RPMI8226 (cell line): ENCODE results near the gene SLC43A2.
"Not testable (repeated sequence)": the region's sequence is repeated elsewhere in the genome, so short reads cannot be mapped to it uniquely, and the experiment has no call there.

Experiments
- DNase-seq: peaks from one replicate; pipeline ENCODE4 v3.0.0-alpha.2; 2015

SLC43A2 gene

DNA sequence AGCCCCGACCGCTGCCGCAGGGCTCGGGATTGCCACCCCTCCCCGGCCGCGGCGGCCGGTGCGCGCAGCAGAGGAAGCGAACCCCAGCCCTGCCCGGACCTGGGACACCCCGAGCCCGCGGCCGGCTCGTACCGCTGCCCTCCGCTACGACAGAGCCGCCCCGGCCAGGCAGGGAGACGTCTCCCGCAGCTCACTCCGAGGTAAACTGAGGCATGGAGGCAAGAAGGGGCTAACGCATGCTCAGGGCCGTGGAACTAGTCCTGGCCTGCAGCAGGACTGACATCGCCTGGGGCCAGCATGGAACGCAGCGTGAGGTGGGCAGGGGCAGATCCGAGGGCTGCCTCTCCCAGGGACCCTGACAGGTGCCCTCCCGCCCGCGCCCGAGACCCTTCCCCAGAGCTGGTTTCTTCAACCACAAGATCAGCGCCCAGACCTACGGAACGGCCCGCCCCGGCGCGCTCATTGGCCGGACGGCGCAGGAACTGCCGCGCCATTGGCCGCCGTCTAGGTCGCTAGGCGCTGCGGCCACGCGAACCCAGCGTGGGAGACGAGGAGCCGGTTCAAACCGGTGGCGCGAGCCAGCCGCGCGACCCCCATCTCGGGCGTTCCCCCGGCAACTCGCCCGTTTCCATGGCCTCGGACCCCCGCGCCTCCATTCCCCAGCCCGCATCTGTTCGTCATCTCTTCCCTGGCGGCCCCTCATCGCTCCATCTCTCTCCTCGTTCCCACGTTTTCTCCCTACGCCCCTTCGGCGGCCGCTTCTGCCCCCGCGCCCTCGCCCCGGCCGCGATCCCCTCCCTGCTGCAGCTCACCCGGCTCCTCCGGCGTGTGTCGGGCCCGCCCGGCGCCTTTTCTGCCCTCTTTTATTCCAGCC is at the start of gene SLC43A2:
SLC43A2 (minus strand) TSS at position 853 of the 874 bp plus-strand sequence. CDS start 960 bp downstream, outside the sequence.
- peak; percentile 86 for DNase-seq

- DNase-seq = no peak
Observed at GRCh38 chr17:1676401-1676800, 47.8 kb upstream of the SLC43A2 start.

GRCh38 chr17:1673041-1673785 is 44.6 kb upstream of the SLC43A2 start:
- DNase-seq = no peak

- not testable (repeated sequence) for DNase-seq
Observed at GRCh38 chr17:1663934-1664333, 35.3 kb upstream of the SLC43A2 start.

- no peak for DNase-seq
Observed at GRCh38 chr17:1661045-1661444, 32.4 kb upstream of the SLC43A2 start.

- no peak for DNase-seq
Observed at GRCh38 chr17:1658100-1658499, 29.5 kb upstream of the SLC43A2 start.

GRCh38 chr17:1653735-1654134 is 25.1 kb upstream of the SLC43A2 start:
- DNase-seq = no peak

GRCh38 chr17:1652794-1653193 is 24.2 kb upstream of the SLC43A2 start:
- DNase-seq = not testable (repeated sequence)

DNA sequence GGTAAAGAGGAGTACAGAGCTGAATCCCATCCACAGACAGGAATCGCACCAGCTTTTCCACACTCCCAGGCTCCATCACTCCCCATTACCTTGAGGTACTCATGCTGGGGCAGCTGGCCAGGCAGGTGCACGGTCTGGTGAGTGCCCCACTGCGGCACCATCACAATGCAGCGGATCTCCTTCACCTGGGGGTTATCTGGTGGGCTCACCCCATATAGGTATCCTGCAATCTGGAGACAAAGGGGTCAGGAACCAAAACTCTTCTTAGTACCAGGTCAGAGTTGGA is 22.9 kb upstream of the SLC43A2 start:
- no peak for DNase-seq

- DNase-seq = no peak
Observed at GRCh38 chr17:1650731-1651558, 22.3 kb upstream of the SLC43A2 start.

DNA sequence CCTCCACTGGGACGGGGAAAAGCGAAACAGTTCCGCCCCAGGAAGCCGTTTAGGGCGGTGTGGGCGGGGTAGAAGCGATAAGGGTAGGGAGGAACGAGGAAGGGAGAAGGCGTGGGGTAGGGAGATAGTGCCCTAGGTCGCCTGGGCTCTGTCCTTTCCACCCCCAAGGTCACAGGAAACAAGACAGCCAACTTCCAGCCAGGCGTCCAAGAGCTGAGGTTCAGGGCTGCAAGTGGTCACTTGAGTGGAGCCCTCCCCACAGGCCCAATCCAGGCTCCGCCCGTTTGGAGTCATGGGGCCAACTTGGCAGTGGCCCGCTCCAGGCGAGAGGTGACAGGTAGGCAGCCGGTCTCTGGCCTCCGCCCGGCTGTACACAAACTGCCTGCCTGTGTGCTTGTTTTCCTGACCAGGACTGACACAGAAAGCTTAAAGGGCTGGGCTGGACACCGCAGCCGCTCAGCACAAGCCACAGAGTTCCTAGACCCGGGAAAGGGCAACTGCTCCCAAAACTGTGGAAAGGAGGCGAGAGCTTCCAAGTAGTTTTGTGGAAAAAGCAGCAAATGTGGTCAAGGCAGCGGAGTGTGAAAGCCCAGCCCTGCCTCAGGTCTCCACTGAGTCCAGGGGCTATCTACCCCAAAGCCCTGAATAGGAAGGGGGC is 21.3 kb upstream of the SLC43A2 start, which contains the start of gene RILP:
RILP (minus strand) TSS at position 23 of the 658 bp plus-strand sequence. CDS start 62 bp downstream, outside the sequence.
- DNase-seq = peak; percentile 38

DNA sequence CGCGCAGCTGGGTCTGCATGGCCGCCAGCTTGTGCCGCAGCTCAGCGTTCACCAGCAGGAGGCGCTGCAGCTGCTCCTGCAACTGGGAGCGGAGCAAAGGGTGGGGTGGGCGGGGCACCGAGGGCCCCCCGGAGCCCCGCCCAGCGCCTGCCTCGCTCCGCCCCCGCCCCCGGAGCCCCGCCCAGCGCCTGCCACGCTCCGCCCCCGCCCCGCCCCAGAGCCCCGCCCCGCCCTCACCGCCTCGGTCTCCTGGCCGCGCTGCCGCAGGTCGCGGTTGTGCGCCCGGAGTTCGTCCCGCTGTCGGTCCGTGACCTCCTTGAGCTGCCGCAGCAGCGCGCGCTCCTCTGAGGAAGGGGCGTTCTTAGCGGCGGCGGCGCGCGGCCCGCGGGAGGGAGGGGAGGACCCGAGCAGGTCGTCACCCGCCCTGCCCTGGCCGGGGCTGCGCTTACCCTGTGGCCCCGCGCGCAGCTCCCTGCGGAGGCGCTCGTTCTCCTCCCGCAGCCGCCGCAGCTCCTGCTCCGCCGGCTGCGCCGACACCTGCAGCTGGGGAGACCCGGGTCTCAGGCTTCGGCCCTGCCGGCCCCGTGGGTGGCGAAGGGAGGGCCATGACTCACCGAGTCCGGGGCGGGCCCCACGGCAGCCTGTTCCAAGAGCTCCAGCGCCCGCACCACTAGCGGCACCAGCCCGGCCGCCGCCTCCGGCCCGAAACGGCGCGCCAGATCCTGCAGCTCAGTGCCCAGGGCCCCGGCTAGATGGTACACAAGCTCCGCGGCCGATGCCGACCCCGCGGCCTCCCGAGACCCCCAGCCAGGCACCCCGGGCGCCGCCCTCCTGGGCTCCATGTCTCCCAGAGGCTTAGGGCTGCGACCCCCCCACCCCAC is 20.6 kb upstream of the SLC43A2 start:
- DNase-seq = peak; percentile 94

DNA sequence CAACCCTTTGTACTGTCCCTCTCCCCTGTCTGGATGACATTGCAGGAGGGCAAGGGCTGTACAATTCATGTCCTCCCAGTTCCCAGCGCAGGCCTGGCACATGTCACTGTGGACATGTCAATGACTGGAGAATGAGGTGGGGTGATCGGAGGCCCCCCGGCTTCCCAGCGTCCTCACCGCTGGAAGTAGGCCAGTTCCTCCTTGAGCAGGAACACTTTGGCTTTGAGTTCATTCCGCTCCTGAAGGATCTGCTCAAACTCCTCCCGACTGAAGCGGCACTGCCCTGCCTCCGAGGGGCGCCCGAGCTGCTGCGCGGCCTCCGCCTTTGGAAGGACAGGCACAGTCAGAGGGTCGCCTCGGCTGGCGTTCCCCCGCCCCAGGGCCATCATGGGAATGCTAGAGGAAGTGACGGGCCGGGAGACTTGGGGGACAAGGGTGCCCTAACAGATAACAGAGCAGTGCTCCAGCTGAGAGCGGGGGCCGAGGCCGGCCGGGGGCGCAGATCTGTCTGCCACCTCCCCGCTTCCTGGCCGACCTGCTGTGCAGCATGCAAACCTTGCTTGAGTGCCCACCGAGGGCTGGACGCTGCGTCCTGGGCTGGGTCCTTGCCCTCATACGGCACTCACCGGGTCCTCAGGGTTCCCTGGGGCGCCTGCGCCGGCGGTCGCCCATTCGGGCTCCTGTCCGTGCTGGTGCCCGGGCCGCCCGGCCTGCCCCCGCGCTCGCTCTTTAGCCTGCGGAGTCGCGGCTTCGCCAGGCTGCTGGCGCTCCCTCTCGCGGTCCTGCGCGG is 19.7 kb upstream of the SLC43A2 start:
- no peak for DNase-seq

GRCh38 chr17:1647802-1648171 is 19.2 kb upstream of the SLC43A2 start:
- no peak for DNase-seq

DNA sequence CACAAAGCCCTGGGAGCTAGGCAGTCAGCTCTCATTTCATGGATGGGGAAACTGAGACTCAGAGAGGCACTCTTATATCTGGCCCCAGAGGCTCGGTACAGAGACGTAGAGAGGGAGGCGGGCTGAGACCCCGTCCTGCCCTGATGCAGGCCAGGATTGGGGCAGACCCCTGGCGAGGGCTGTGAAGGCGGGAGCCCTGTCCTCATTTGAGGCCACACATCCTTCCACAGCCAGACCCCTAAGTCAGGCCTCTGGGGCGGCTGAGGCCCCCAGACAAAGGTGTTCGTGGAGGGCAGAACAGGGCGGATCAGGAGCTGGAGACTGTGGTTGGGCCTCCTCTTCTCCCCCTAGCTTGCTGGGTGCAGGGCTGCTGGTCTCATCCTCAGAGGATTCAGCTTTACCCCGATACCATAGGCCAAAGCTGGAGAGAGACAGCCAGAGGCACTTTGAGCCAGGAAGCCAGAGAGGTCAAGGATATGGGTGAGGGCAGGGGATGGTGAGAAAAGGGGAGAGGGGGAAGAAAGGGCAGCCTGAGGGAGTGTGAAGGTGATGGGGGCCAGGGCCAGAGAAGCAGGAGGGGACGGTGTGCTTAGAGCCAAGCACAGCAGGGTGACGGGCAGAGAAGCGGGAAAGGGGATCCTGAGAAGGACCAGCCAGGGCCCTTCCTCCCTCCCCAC is 17.7 kb upstream of the SLC43A2 start:
- DNase-seq = no peak

GRCh38 chr17:1645207-1646171 is 16.9 kb upstream of the SLC43A2 start, which contains the start of gene SCARF1:
Gene SCARF1, minus strand, starts transcription at chr17:1645732. Its CDS starts 35 bp downstream, at chr17:1645697.
- DNase-seq = no peak

GRCh38 chr17:1644493-1645206 is 16.0 kb upstream of the SLC43A2 start:
- DNase-seq = no peak

GRCh38 chr17:1643999-1644492 is 15.4 kb upstream of the SLC43A2 start:
- DNase-seq = no peak
